Activated T-cell treated with anti-CD3 and anti-CD28 coated beads, Interleukin-2, amount 50 U/mL, for 4 hours (primary cell): Measurements from ENCODE around the gene PILRB. TPM values are rescaled to one million over a fixed set of nuclear protein-coding genes. Genes with fewer than 3 reads are reported as not detected.

ENCODE experiments used
- total RNA-seq, 3 donors: library from RNA; stranded (reverse); gene quantifications; one replicate each; pipeline ENCODE4 v1.2.1, GENCODE V29; 2021

PILRB gene
- total RNA-seq, 3 donors from 2014 or later, result 29.2 to 48.8 (median 34.3) TPM

Other genes with a start within 250 kb of the PILRB start
- gene TAF6, start 238.8 kb upstream of the PILRB start, total RNA-seq, result 10 to 100 TPM; 67.3 to 74.2 (median 72.9) TPM
- gene CNPY4, start 238.5 kb upstream of the PILRB start, total RNA-seq, result 1 to 10 TPM; 6.6 to 8.6 (median 7.6) TPM
- gene MBLAC1, start 231.2 kb upstream of the PILRB start, total RNA-seq, result 1 to 10 TPM; 3.0 to 4.8 (median 3.2) TPM
- gene LAMTOR4, start 209.2 kb upstream of the PILRB start, total RNA-seq, result 100 to 1,000 TPM; 109 to 119 (median 115) TPM
- 10 to 100 TPM; 41.9 to 45.6 (median 43.6) TPM for gene TRAPPC14, start 199.4 kb upstream of the PILRB start, total RNA-seq
- gene GAL3ST4, start 189.5 kb upstream of the PILRB start, total RNA-seq, result 1 to 10 TPM in 1 of 3 donors, under 1 TPM in 2; 0.33 to 1.2 (median 0.40) TPM
- gene GPC2, start 180.7 kb upstream of the PILRB start, total RNA-seq, result 1 to 10 TPM; 3.5 to 4.2 (median 4.1) TPM
- gene STAG3, start 180.2 kb upstream of the PILRB start, total RNA-seq, result 1 to 10 TPM; 3.3 to 5.8 (median 3.9) TPM
- gene PVRIG, start 138.2 kb upstream of the PILRB start, total RNA-seq, result 10 to 100 TPM; 21.9 to 37.1 (median 27.8) TPM
- gene SPDYE3, start 50.4 kb upstream of the PILRB start, total RNA-seq, result not detected
- gene PILRA, start 15.4 kb downstream of the PILRB start, total RNA-seq, result 1 to 10 TPM in 2 of 3 donors, under 1 TPM in 1; 0.38 to 6.6 (median 1.1) TPM
- gene ZCWPW1, start 70.6 kb downstream of the PILRB start, total RNA-seq, result 1 to 10 TPM; 4.2 to 5.1 (median 4.8) TPM
- gene MEPCE, start 71.7 kb downstream of the PILRB start, total RNA-seq, result 10 to 100 TPM; 82.4 to 87.2 (median 84.4) TPM
- 10 to 100 TPM; 36.3 to 42.6 (median 37.4) TPM for gene PPP1R35, start 78.4 kb downstream of the PILRB start, total RNA-seq
- under 1 TPM; 0.26 to 0.46 (median 0.41) TPM for gene SPACDR, start 106.1 kb downstream of the PILRB start, total RNA-seq
- gene TSC22D4, start 121.1 kb downstream of the PILRB start, total RNA-seq, result 10 to 100 TPM; 65.4 to 81.9 (median 81.5) TPM
- gene NYAP1, start 125.8 kb downstream of the PILRB start, total RNA-seq, result under 1 TPM; 0.11 to 0.33 (median 0.18) TPM
- 10 to 100 TPM; 58.6 to 72.0 (median 65.9) TPM for gene AGFG2, start 181.1 kb downstream of the PILRB start, total RNA-seq
- 1 to 10 TPM; 6.2 to 8.1 (median 7.6) TPM for gene SAP25, start 215.8 kb downstream of the PILRB start, total RNA-seq
- gene LRCH4, start 228.0 kb downstream of the PILRB start, total RNA-seq, result 10 to 100 TPM; 69.3 to 75.5 (median 73.1) TPM
- gene FBXO24, start 228.2 kb downstream of the PILRB start, total RNA-seq, result under 1 TPM; 0.14 to 0.40 (median 0.34) TPM
- 1 to 10 TPM; 1.4 to 3.1 (median 2.0) TPM for gene PCOLCE, start 244.2 kb downstream of the PILRB start, total RNA-seq